ELR (cell line): ENCODE results near the gene ASPHD2.
A peak's percentile ranks its signal among the peaks of the same experiment; 100 is the strongest.

Experiments used
- DNase-seq: peaks from one replicate; pipeline ENCODE4 v3.0.0-alpha.2; 2015; ENCODE audit warnings: low read depth

Gene ASPHD2

DNA sequence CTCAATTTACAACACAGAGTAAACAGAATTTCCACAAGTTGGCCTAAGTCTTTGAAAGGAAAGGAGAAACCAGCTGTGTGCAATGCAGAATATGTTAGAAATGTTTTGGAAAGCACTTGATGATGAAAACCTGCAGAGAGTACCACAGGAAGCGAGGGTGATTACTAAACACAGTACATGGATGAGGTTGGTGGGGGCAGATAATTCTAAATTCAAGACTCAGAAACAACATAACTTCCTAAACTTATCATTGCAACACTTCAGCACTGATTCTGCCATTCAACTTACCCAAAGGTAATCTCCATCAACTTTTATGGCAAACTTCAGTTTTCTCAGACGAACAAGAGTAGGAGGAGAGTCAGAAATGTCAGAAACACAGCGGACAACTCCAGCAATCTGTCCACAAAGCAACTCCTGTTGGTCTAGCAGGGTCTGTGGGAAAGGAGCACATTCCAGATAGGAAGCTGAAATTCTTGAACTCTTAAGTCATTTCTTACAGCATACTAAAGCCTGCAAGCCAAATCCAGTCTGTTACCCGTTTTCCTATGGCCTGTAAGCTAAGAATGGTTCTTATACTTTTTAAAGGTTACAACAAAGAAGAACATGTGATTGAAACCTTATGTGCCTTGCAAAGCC is 47.8 kb downstream of the ASPHD2 start:
- DNase-seq: peak; percentile 84

DNA sequence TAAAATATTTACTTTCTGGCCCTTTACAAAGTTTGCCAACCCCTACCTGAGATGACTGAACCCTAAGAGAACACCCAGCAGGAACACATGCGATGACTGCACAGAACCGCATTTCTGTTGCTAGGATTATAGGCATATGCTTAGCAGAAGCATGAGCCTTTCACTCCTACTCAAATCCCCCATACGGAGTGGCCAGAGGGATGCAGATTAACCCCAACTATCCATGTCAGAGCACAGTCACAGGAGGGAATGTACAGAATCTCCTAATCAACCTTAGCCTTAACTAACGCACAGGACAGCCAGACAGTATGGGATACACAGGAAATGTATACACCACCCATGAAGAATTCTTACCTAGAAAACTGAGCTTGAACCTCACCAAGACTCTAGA is 48.3 kb downstream of the ASPHD2 start:
- DNase-seq: peak; percentile 30

DNA sequence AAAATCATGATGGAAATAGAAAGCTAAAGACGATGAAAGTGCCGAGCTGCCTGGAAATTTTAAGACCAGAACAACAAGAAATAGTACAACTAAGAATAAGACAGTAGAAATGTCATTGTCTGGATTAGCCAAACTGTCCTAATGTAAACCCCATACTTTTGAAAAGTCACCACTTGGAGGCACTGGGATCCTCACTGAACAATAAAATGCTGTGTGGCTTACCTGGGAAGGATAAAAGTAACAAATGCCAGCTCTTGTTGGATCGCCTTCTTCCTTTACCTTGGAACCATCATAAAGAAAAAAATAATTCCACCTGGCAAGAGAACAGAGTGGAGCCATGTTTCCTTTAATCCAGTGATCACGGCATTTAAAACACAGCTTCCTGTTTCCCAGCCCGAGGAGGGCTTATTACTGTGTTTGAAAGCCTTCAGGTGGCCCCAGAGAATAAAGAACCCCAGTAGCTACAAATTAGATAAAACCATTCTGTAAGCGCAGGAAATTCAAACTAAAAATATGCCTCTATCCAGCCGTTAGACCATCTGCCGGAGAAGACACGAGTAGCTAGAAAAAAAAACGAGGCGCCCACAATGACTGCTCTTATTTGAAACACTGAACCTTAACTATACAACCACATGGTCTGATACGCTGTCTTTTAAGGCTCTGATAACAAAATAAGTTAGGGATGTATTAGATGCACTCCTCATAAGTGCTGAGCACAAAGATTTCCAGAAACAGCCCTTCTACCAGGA is 50.2 kb downstream of the ASPHD2 start:
- DNase-seq: no peak

DNA sequence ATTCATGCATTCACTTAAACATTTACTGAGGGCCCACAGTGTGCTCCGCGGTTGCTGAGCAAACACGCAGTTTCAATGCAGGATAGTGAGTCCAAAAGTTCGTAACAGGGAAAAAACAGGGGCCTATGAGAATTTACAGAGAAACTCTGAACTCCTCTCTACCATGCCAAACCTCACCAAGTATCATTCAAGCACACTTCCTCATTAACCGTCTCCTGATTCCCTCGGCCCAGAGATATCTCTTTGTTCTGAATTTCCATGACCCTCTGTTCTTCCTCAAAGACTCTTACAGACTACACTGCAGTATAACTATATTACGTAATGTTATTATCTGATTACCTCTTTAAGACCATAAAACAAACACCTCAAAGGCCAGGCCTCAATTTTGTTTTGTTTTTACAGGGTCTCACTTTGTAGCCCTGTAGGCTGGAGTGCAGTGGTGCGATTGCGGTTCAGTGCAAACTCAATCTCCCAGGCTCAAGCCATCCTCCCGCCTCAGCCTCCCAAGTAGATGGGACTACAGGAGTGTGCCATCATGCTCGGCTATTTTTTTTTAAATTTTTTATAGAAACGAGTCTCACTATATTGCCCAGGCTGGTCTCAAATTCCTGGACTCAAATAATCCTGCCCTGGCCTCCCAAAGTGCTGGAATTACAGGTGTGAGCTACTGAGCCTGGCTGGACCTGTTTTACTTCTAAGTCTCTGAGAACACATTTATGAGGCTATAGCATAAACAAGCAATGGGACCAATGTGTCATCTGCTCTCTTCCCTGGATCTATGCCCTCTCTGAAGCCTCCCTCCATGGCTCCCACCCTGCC is 50.9 kb downstream of the ASPHD2 start:
- no peak for DNase-seq

DNA sequence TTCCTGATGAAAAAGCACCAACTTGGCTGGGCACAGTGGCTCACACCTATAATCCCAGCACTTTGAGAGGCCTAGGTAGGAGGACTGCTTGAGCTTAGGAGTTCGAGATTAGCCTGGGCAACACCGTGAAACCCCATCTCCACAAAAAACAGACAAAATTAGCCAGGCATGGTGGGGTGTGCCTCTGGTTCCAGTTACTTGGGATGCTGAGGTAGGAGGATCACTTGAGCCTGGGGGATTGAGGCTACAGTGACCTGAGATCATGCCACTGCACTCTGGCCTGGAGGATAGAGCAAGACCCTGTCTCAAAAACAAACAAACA is 51.5 kb downstream of the ASPHD2 start:
- DNase-seq: no peak

DNA sequence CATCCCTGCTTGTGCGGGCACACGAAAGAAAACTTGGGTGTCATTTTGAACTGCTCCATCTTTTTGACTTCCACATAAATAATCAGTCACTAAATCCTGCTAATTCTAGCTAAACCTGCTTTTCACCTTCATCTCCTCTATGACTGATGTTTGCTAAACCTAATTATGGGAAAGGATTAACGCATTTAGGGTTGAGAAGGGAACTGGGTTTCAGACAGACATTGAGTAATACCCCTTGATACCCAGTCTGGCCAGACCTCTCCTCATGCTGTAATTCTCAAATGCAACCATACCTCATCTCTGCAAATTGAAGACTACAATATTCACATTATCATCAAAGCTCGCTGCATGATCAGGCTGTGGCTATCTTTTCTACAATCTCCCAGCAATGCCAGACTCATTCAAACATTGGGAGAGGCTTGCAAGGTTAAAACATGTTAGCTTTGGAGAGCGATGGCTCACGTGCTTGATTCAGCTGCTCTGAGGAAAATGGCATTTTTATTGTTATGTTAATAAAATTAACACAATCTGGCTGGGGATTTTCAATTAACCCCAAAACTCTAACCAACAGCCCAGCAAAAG is 52.1 kb downstream of the ASPHD2 start:
- DNase-seq: no peak

DNA sequence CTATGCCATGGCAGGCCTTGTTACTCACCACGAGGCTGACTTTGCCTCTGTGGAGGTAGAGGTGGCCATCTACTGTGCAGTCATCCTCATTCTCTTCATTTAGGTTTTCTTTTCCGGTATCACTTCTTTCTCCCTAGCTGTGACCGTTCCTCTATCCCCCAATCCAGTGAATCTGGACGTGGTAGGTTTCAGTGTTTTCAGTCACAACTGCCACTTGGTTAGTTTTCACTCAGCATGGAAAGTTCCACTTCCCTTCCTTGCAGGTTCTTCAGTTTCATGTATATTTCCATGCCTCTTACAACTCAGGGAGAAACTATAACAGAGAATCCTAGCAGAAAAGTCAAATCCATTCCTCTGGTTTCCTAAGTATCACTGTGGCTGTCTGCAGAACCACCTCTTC is 52.6 kb downstream of the ASPHD2 start:
- DNase-seq: no peak

DNA sequence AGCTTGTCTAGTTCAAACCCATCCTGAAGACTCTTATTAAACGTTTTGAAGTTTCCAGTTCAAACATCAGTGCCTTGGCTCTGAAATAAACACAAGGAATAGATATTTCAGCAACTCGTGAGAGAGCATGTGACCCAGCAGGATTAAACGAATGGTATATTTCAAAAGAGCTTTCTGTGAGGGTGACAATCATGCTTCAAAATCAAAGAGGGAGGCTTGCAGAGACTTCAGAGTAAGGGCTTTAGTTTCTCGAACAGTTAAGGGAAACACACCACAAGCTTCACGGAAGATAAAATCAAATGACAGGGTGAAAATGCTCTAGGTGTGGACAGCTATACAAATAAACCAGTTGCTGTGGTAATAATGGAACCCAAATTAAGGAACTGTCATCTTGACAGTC is 53.1 kb downstream of the ASPHD2 start:
- no peak for DNase-seq

DNA sequence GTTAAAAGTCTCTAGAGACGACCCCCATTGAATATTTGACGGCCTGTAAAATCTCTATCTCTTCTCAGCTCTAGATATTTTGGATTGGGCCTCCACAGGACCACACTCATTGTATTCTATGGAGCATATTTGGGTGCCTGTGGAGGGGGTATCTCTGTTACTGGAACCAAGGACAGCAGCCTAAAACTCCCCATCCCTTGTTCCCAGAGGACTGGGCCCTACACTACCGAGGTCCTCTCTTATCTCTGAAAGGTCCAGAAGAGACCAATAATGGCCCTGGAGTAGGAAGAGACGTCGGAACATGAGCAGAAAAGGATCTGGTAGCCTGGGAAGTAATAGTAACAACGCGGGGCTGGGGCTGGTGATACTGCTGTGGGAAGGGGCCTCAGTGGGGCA is 54.0 kb downstream of the ASPHD2 start:
- DNase-seq: no peak

DNA sequence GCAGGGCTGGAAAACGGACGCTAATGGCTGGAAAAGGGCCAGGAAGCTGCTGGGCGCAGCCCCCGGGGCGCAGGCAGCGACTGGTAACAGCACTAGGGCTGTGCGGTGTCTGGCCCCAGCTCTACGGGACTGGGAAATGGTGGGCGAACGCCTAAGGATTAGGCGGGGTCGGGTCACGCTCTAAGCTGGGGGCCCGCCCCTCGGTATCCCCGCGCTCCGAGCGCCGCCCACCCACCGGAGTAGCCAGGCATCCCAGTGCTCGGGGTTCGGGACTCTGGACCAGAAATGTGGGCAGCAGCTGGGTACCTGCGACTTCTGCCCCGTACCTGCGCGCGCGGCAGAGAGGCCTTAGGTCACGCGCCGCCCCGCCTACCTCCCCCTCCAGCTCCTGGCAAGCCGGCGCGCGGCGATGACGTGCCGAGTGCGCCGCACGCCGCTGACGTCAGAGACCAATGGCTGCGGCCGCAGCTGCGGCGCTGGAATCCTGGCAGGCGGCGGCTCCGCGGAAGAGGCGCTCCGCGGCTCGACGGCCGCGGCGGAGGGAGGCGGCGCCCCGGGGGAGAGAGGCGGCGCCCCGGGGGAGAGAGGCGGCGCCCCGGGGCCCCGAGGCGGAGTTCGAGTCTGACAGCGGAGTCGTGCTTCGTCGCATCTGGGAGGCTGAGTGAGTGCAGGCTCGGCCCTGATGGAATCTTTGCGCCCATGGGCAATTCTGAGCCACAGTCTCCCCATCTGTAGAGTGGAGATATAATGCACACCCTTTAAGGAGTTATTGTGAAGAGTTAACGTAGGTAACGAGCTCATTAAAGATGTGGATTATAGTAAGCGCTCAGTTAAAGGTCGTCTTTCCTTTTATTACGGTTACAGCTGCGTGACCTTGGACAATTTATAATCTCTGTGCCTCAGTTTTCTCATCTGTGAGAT is 54.6 kb downstream of the ASPHD2 start, which contains the start of the genes HPS4 and SRRD:
HPS4 (minus strand) TSS at position 345 of the 921 bp plus-strand sequence. CDS start 2,021 bp downstream, outside the sequence.
SRRD (plus strand) TSS at position 439 of the 921 bp plus-strand sequence; CDS start at position 453, 14 bp downstream.
- peak; percentile 92 for DNase-seq

DNA sequence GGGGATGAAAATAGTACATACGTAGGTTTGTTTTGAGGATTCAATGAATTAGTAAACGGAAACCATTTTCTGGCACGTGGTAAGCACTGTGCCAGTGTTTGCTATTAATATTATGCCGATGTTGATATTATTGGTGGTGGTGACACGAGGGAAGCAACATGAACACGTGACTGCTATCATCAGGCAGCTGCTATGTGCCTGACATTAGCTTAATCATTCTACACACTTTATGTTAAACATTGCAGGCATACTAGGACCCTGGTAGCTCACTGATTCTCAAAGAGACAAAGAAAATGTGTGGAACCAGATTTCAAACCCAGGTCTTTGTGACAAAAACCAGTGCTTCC is 55.3 kb downstream of the ASPHD2 start:
- peak; percentile 62 for DNase-seq

DNA sequence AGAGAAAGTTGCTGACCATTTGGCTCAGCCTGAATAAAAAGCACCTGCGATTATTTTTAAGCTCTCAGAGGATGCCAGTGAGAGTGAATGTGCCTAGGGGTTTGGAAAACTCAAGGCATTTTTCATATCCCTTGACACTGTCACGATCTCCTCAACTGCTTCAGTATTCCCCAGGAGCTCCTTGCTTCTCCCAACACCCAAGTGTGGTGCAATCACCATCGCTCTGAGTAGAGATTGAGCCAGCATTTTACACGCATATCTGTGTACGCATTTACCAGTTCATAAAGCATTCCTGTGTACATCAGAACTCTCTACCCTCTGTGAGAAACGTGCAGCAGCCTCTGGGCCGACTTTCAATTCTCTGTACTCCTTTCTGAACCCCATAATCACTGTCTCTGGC is 56.0 kb downstream of the ASPHD2 start:
- peak; percentile 24 for DNase-seq

DNA sequence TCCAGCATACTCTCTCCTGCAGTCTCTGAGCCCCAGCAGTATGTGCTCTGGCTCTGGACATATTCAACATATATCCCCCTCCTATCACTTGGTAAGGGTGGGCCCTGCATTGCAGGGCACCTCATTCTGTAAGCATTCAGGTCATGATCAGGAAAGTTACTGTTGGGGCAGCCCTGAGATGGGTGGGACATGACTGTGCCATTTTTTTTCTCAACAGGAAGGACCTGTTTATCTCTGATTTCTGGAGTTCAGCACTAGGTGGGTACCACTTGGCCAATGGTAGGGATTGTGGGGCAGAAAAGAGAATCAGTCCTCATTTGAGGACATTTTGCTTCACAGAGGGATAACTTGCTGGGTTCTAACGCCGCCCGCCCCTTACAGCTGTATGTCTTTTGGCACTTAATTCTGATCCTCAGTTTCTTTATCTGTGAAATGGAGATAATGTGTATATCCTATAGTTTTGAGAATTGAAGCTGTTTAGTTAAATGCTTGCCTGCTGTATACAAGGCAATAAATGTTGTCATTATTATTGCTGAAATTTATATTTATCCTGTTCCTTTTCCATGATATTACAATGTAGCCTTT is 56.8 kb downstream of the ASPHD2 start:
- DNase-seq: no peak

DNA sequence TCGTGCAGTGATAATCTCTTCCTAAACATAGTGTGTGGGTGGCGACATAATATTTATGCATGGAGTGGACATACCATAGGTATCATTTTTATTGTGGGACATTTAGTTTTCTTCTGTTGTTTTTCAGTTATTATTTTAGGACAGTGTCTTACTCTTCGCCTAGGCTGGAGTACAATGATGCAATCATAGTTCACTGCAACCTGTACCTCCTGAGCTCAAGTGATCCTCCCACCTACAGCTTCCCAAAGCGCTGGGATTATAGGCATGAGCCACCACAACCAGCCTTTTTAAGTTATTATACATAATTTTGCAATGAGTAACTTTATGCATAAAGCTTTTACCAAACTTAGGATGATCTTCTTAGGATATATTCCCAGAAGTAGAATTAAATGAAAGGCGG is 57.3 kb downstream of the ASPHD2 start:
- DNase-seq: no peak

DNA sequence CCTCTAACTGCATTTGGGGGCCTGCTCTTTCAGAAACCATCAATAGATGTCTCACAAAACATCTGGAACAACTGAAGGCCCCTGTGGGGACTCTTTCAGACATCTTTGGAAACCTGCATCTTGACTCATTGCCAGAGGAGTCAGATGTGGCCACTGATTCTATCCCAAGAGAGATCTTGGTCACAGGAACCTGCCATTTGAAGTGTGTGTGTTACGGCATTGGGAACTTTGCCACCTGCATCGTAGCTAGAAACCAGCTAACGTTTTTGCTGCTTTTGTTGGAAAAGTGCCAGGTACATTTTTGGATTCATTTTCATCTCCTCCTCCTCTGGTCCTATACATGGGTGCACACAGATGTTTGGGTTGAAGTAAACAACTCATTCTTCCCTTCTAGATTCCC is 58.9 kb downstream of the ASPHD2 start:
- DNase-seq: no peak

DNA sequence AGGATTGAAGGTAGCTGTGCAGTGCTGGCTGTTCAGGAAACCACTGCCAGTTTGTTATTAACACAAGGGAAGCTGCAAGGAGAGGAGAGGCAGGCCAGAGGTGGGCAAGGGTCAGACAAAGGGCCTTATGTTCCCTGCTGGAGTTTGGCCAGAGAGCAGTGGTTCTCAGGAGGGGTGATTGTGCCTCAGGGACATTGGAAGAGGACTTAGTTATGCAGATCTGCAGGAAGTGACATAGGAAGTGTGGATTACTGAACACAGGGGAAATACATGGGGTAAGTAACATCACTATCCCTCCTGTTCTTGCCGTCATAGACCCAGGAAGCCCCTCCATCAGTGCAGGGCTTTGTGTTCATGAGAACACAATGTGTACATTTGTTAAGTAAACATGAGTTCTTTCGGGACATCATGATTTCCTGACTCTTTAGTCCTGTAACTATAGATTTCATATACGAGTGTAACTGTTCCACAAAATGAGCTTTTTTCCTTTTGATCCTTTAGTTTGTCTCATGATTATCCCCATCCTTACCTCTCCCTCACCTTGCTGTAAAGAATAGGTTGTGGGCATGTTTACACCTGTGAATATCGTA is 60.5 kb downstream of the ASPHD2 start:
- DNase-seq: no peak

DNA sequence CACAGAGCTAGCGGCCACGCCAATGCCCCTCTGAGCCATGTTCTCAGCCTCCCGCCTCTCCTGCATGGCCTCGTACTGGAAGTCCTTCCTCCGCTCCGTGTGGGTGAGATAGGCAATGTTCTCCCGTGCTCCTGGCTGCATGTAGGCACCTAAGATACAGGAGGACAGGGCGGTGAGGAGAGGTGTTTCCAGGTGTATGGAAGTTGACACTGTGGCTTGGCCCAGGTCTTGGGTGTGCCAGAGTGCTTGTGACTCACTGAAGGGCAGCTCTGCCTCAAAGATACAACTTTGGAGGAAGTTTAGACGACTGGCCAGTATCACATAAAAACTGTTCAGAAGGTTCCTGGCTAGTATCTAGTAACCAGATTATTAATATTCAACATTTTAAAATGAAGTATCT is 63.2 kb downstream of the ASPHD2 start:
- no peak for DNase-seq

DNA sequence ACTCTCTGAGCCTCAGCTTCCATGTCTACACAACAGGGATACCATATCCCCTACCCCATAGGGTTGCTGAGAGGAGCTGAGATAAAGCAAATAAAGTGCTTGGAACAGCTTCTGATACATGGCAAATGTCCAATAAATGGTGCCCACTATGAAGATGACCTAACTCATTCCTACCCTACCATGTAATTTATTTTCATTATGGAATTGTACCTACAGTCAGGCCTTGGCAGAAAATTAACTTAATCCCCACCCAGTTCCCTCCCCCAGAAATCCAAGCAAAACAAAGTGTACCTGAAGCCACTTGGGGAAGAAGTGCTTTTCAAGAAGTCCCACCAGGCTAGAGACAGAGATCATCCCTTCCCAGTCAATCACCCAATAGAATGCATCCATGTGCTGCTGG is 65.4 kb downstream of the ASPHD2 start:
- DNase-seq: no peak
